Neural progenitor cell (in vitro differentiated cells): Measurements from ENCODE around the gene DISC1.

Experiments
- CTCF ChIP-seq: fragments of 200-600 bp; sonication (generic); IDR thresholded peaks from 2 replicates; pipeline ENCODE4 v1.5.1; 2017; ENCODE audit warnings: antibody characterized with exemption, mild to moderate bottlenecking
- EZH2 ChIP-seq: fragments of 200-600 bp; sonication (generic); IDR thresholded peaks from 2 replicates; pipeline ENCODE4 v1.6.1; 2017; ENCODE audit warnings: antibody characterized with exemption, mild to moderate bottlenecking, moderate library complexity
- EZH2phosphoT487 ChIP-seq: fragments of 200-600 bp; sonication (generic); IDR thresholded peaks from 2 replicates; pipeline ENCODE4 v1.6.1; 2017; ENCODE audit warnings: antibody characterized with exemption

GRCh38 chr1:231674575-231674974, 48.0 kb downstream of the DISC1 start:
- TF ChIP-seq EZH2 (no peak), CTCF (no peak), EZH2phosphoT487 (no peak)
